ENCODE results near the gene C8G. TPM values are rescaled to one million over a fixed set of nuclear protein-coding genes. Genes with fewer than 3 reads are reported as not detected.
A peak's percentile ranks its signal among the peaks of the same experiment; 100 is the strongest.

The C8G gene
- total and polyA plus RNA-seq, 2 of the 13 experiments (the other 11 are each of a cell fraction or from before 2014, with no cell fraction given): 4.9 to 12.8 TPM

GRCh38 chr9:136949817-136950655 lies 5.0 kb downstream of the C8G start (continued):
- no peak for TF ChIP-seq BCLAF1 (IDR thresholded peaks at IDR 0.05)
- TF ChIP-seq PATZ1 (CRISPR knock-in tag; IDR thresholded peaks at IDR 0.05): peak; percentile 92
- no peak for TF ChIP-seq ZNF598 (CRISPR knock-in tag; IDR thresholded peaks at IDR 0.05; ENCODE audit: borderline replicate concordance)
- TF ChIP-seq RAD51 (IDR thresholded peaks at IDR 0.05; ENCODE audit: borderline replicate concordance): peak; percentile 93
- TF ChIP-seq FOXK2 (IDR thresholded peaks at IDR 0.05): no peak
- no peak for TF ChIP-seq POLR2AphosphoS2 (IDR thresholded peaks at IDR 0.05; ENCODE audit: low read depth, low read length)
- TF ChIP-seq ZNF883 (CRISPR knock-in tag; IDR thresholded peaks at IDR 0.05; ENCODE audit: not compliant biosample characterization): no peak
- TF ChIP-seq ZNF644 (CRISPR knock-in tag; IDR thresholded peaks at IDR 0.05; ENCODE audit: low read depth): no peak
- TF ChIP-seq ZNF710 (CRISPR knock-in tag; IDR thresholded peaks at IDR 0.05; ENCODE audit: borderline replicate concordance): peak; percentile 63; the same call in 1 of the 2 replicates
- TF ChIP-seq CBFB (CRISPR knock-in tag; IDR thresholded peaks at IDR 0.05): peak; percentile 62; the same call in 1 of the 2 replicates
- no peak for TF ChIP-seq CBX5 (CRISPR knock-in tag; IDR thresholded peaks at IDR 0.05; ENCODE audit: borderline replicate concordance)
- TF ChIP-seq KDM2A (CRISPR knock-in tag; IDR thresholded peaks at IDR 0.05; ENCODE audit: borderline replicate concordance, low read depth): peak; percentile 80
- TF ChIP-seq NFATC3 (CRISPR knock-in tag; IDR thresholded peaks at IDR 0.05): no peak
- peak; percentile 39; the same call in 1 of the 2 replicates for TF ChIP-seq CENPT (CRISPR knock-in tag; IDR thresholded peaks at IDR 0.05; ENCODE audit: low read depth)
- 0 out of 2 replicates have a peak, but pooled peaks have one; percentile 49 for TF ChIP-seq HMG20B (CRISPR knock-in tag; conservative IDR thresholded peaks at IDR 0.05)
- TF ChIP-seq GLMP (CRISPR knock-in tag; IDR thresholded peaks at IDR 0.05; ENCODE audit: borderline replicate concordance): no peak
- no peak for TF ChIP-seq ZNF570 (CRISPR knock-in tag; IDR thresholded peaks at IDR 0.05; ENCODE audit: borderline replicate concordance)
- TF ChIP-seq RARG (CRISPR knock-in tag; IDR thresholded peaks at IDR 0.05; ENCODE audit: low read depth): no peak
- peak; percentile 44; the same call in 1 of the 2 replicates for TF ChIP-seq SAFB2 (CRISPR knock-in tag; IDR thresholded peaks at IDR 0.05; ENCODE audit: borderline replicate concordance, low read depth)
